Measurements from ENCODE around the gene ARHGEF16.

ARHGEF16 gene

DNA sequence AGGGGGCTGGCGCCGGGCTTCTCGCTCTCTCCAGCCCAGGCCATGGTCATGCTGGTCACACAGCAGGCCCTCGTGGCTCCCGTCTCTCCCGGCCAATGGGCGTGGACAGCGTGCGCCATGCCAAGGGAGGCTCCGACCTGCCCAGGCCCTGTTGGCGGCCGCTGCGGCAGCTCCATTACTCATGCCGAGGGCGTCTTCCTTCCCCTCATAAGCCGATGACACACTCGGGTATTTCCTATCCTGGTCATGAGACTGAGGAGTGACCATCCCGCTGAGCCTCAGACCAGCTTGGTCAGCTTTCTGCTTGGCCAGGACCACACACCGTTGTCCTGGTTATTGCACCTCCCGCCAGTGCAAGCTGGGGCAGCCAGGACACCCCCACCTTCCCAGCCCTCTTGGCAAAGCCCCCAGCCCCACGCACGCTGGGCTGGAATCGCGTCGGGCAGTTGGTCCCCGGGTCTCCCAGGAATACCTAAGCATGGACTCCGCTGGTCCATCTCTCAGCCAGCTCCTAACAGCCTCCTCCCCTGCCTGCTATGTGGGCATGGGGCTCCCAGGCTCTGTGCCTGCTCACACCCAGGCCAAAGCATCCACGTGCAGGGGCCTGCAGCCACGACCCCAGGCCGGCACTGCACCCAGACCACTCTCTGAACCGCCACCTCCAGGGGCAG lies 49.8 kb downstream of the ARHGEF16 start:
- no peak for DNase-seq

DNA sequence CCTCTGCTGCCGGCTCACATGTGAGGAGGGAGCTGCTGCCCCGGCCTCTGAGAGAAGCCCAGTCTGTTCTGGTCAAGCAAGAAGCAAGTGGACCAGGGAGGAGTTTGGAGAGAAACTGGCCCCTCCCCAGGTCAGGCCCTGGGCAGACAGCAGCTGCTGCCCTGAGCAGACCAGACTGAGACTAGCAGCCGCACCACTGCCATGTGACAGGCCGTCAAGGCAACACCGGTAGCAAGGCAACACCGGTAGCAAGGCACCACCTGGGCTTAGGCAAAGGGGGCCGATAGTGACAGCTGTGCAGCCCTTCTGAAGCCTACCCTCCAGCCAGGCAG lies 50.3 kb downstream of the ARHGEF16 start:
- no peak for DNase-seq

DNA sequence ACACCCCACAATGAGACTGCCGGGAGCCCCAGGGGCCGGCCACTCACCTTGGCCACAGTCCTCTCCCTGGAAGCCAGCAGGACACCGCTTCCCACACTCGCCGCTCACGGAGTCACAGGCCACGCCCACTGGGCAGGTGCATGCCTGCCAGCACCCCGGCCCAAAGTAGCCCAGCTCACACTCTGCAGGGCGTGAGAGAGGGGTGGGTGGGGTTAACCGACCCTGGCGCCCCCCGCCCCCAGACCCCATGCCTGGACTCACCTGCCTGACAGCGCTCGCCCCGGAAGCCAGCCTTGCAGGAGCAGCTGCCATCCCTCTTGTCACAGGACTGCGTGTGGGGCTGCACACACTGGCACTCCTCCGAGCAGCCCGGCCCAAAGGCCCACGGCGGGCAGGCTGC lies 50.7 kb downstream of the ARHGEF16 start:
- no peak for DNase-seq

DNA sequence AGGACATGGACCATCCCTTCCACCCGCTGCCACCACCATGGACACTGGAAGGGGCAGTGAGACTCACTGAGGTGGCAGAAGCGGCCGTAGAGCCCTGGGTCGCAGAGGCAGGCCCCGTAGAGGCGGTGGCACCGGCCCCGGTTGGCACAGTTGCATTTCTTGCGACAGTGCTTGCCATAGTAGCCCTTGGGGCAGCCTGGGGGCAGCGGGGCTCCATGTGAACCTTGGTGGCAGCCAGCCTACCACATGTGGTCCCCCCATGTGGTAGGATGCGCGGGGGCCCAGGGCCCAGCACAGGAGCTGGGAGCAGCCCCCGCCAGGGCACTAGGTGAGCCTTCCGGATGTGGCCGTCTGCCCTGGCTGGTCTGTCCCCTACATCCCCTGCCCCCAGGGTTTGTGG lies 51.6 kb downstream of the ARHGEF16 start:
- DNase-seq: no peak

DNA sequence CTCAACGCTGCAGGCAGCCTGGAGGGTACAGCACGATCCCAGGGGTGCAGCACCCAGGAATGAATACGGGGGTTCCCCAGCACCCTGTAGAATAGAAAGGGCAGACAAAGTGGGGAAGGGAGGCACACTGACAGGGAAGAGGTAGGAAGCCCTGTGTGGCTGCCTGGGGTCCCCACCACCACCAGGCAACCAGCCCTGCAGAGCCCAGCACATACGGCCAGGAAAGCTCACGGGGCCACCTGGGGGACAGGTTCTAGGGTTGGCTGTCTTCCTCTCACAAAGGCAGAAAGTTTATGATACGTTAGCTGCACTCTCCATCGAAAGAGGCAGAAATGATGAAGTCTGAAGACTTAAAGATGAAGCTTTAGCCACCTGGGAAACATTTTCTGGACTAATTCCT lies 52.5 kb downstream of the ARHGEF16 start:
- DNase-seq: no peak

DNA sequence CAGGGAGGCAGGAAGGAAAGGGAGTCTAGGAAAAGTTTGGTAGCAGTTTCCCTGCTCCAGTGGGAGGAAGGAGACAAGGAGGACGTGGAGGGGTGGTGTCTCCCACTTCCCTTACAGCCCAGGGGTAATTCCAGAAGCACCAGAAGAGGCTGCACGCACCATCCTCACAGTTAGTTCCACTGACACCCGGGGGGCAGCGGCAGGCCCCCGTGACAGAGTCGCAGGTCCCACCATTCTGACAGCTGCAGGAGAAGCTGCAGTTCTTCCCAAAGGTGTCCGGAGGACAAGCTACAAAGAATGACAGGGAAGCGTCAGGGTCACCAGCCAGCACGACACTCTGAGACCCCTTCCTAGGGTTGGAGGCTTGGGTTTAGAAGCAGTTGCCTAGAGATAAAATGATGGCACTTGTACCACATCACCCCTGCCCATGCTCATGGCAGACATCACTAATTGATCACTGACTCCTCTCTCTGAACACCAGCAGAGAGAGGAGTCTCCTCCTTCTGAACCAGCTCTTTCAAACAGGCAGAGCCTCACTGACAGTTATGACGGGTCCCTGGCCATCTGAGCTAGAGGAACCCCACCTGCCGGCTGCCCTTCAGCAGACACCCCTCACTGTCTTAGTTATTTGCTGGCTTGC lies 53.3 kb downstream of the ARHGEF16 start:
- no peak for DNase-seq

DNA sequence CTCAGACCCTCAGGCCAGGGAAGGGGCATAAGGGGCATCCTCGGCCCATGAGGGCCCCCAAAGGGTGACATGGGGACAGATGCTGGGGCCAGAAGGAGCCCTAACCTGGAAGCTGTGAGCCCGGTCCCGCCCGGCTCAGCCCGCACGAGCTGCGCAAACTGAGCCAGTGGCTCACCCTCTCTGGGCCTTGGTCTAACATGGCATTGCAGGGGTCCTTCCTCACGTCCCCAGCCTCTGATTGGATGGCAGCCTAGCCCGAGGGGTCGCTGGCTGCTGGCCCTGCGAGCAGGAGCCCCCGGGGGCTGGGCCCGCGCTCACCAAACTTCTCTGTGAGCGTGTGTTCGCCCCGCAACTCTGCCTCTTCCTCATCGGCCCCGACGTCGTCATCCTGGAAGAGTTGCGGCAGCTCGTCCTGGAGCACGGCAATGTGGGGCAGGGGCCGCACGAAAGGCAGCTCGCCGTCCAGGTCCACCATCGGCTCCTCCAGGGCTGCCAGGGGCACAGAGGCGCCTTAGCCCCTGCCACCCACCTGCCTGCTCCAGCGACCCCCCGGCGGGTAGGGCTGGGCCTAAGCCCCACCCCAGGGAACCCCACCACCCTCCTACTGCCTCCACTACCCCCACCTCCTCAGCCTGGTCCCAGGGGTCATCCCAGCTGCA lies 54.4 kb downstream of the ARHGEF16 start:
- no peak for DNase-seq

DNA sequence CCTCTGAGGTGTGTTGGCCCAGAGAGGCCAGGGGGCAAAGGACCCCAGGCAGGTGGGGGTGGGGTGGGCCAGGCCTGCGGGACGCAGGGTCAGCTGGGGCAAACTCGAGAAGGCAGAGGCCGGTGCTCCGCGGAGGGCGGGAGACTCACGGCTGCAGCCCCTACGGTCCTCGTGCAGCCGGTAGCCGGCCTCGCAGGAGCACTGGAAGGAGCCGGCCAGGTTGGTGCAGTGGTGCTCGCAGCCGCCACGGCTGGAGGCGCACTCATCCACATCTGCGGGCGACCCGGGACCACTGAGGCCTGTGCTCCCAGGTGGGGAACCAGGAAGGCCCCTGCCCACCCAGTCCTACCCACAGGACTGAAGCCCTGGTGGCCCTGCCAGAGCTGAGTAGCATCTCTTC lies 55.3 kb downstream of the ARHGEF16 start:
- no peak for DNase-seq

DNA sequence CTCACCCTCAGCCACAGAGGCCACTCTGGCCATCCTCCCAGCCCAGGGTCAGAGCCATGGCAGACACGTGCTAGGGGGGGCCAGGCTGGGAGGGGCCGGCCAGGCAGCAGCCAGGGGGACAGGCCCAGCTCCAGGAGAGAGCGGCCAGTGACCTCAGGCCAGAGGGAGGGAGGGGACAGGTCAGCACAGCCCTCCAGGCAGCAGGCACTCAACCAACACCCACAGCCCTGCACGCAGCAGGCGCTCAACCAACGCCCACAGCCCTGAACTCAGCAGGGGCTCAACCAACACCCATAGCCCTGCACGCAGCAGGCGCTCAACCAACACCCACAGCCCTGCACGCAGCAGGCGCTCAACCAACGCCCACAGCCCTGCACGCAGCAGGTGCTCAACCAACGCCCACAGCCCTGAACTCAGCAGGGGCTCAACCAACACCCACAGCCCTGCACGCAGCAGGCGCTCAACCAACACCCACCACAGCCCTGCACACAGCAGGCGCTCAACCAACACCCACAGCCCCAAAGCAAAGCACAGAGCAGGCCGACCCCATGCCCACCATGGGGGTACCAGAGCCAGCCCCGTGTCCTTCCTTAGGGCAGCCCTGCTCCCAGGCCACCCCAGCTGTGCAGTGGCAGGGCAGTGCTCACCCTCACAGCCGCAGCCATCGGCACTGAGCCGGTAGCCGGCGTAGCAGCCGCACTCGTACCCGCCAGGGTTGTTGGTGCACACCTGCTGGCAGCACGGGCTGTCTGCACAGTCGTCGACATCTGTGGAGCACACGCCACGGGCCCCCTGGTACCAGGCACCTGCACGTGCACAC lies 55.9 kb downstream of the ARHGEF16 start:
- no peak for DNase-seq

DNA sequence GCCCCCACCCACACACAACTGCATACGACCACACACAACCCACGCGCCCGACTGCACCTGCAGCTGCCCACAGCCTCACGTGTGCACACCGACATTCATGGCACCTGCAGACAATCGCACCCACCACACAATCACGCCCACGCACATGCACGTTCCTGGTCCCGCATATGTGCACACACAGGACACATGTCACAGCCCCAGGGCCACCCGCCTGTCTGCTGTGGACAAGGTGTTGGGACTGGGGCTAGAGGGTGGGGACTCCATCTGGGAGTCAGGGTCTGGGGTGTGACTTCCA lies 56.4 kb downstream of the ARHGEF16 start:
- no peak for DNase-seq

DNA sequence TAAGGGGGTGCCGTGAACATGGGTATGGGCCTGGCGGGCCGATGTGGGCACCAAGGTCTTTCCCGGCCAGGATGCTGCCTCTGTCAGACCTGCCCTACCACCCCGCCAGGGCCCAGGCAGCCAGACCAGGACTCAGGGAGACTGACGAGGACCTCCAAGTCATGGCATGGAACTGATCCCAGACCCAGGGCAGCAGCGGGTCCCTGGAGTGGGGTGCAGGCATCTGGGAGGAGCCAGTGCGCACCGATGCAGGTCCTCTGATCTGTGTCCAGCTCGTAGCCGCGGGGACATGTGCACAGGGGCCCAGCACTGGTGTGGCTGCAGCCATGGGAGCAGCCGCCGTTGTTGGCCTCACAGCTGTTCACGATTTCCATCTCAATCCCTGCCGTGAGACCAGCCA lies 56.8 kb downstream of the ARHGEF16 start:
- no peak for DNase-seq

DNA sequence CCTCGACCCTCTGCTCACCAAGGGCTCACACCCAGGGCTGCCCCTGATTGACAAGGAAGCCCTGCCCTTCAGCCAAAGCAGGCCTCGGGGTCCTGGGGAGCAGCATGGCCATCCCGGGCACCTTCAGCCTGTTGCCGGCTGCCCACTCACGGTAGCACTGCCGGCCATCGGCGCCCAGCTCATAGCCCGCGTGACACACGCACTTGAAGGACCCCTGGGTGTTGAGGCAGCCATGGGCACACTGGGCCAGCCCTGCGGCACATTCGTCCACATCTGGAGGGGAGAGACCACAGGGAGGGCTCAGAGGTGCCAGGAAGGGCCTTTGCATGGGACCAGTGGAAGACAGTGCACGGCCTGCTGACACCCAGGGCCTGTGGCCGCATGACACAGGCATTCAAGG lies 57.4 kb downstream of the ARHGEF16 start:
- DNase-seq: no peak

DNA sequence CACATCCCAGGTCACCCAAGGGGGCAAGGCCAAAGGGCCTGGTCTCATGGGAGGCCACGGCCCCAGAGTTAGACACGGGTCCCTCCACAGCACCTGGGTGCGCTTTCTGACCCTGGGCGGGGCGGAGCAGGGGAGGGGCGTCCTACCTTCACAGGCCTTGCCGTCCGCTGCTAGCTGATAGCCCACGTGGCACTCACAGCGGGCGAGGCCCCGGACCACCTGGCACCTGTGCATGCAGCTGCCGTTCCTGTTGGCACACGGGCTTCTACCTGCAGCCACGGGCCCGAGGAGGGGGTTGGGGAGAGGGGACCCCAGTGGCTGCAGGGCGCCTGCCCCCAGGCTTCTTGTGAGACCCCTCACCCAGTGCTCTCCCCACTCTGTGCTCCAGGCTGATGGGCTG lies 59.9 kb downstream of the ARHGEF16 start:
- DNase-seq: no peak

DNA sequence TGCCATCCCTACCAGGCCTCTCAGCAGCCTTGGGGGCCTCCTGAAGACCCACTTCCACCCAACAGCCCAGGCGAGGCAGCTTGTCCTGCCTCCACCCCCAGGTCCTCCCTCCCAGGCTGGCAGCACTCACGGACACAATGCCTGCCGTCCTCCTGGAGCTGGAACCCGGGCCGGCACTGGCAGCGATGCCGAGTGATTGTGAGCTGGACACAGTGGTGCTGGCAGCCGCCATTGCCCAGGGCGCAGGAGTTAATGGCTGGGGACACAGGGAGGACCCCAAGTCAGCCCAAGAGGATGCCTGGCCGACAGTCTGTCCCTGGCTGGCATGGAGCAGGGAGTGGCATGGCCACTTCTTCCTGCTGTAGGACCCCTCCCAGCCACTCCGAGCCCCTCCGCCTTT lies 60.8 kb downstream of the ARHGEF16 start:
- DNase-seq: no peak

DNA sequence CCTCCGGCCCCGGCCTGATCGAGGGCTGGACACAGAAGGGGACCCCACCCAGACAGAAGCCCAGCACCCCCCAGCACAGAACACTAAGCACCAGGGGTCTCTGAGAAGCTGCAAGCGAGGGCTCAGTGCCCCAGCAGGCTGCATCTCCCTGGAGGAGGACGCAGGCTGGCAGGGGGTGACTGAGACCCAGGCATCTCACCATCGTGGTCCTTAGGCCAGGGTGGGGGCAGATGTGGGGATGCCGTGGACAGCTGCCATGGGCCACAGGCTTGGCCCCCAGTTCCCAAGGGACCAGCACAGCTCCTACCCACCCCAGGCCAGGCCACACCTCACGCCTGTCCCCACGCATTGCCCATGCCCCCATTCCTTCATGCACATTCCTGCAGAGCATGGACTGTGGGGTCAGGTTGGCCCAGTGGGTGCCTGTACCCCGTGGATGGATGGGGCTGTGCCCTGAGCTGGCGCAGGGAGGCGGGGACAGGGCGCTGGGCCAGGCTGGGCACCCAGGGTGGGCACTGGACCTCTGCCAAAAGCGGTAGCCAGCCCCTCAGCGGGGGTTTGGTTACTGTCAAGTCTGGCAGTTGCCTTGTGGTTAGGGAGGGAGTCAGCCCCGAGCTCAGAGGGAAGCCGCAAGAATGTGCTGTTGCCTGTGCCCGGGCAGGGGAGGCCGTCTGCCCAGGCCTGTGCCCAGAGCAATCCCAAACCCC lies 61.5 kb downstream of the ARHGEF16 start:
- DNase-seq: peak; percentile 56

DNA sequence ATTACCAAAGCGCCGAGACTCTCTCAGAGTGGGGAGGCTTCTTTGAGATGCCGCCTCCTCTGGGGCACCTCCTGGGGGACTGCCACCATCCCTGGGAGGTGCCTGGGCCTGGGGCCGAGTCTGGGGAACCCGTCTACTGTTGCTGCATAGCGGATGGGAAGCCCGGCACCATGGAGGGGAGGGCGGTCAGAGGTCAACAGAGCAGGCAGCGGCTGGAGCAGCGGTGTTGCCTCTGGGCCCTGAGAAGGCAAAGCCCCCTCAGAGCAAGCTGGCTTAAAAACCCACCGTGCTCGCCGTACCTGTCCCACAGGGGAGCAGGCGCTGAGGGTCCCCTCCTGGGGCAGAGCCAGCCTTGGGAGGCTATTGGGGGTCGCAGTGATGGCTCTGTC lies 62.0 kb downstream of the ARHGEF16 start:
- DNase-seq: no peak

DNA sequence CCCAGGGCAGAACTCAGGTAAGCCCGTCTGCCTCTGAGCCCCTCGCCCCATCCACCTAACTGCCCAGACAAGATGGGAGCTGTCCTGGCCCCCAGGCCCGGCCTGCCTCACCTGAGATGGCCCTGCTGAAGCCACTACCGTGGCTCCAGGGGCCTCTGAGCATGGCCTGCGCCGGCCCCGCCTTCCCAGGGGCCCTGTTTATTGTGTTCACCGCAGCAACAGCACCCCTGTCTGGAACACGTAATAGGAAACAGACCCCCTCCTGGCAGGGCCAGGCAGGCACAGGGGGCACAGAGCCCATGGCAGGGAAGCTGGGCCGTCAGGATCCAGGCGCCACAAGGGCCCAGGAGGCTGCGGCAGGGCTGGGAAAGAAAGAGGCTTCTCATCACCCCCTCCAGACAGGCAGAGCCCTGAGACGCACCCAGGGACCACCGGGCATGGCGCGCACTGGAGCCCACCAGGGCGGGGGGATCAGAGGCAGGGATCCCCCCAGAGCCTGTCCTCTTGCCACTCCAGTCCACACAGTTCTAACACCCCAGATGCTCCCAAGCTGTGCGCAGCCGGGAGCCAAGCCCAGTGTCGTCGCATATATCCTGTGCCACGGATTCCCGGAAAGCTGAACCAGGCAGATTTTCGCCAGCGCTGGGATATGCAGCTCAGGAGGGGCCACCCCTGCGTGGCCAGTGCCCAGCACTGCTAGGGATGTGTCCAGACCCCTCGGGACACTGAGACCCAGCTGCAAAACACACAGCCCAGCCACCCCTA lies 62.6 kb downstream of the ARHGEF16 start:
- DNase-seq: no peak

DNA sequence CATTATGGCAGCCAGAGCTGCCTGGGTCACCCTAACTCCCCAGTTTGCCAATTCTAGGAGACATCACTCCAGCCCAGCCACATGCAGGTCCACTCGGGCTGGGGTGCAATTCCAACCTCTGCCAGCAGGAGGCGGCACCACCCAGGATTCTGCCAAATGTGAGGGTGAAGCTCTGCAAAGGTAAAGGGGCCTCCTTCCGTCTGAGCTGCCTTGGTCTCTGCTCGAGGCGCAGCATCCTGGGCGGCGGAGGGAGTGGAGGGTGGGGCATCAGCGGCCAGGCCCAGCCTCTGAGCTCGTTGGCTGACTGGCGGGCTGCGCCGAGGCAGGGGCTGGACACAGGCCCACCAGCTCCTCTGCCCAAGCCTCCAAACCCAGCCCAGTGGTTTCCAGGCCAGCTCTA lies 63.8 kb downstream of the ARHGEF16 start:
- no peak for DNase-seq

DNA sequence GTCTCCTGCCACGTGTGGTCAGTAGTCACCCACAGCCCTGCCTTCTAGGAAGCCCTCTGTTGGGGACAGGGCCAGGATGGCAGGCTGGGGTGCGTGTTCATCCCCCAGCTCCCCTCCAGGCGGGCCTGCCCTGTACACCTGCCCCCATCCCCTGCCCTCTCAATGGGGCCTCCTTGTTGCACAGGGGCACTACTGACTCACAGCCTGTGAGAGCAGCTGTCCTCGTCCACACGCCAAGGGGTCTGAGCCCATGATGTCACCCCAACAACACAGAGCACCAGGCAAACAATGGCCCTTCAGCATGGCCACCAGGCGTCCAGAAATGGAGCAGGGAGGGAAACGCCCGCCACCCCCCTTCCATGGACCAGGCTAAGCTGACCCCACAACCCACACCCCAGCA lies 64.3 kb downstream of the ARHGEF16 start:
- DNase-seq: no peak

DNA sequence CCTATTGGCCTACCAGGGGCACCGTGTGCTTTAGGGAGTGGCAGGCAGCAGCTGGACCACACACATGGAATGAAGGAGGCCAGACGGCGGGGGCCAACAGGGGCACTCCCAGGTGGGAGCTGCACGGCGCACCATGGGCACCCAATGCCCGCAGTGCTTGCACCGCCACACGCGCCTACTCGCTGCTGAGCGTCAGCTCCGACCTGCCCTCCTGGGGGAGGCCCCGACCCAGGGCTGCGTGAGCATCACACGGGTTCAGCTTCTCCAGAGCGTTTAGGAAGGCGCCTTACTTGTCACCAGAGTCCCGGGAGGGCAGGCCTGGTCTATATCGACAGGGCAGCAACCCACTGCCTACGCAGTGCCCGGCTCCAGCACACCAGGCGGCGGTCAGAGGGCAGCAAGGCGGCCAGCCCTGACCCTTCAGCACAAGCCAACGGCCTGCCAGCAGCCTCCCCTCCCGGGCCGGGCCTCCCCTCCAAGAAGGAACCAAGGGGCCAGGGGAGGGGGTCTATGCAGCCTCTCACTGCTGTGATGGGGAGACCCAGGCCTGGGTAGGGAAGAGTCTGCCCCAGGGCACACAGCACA lies 64.9 kb downstream of the ARHGEF16 start:
- DNase-seq: no peak

DNA sequence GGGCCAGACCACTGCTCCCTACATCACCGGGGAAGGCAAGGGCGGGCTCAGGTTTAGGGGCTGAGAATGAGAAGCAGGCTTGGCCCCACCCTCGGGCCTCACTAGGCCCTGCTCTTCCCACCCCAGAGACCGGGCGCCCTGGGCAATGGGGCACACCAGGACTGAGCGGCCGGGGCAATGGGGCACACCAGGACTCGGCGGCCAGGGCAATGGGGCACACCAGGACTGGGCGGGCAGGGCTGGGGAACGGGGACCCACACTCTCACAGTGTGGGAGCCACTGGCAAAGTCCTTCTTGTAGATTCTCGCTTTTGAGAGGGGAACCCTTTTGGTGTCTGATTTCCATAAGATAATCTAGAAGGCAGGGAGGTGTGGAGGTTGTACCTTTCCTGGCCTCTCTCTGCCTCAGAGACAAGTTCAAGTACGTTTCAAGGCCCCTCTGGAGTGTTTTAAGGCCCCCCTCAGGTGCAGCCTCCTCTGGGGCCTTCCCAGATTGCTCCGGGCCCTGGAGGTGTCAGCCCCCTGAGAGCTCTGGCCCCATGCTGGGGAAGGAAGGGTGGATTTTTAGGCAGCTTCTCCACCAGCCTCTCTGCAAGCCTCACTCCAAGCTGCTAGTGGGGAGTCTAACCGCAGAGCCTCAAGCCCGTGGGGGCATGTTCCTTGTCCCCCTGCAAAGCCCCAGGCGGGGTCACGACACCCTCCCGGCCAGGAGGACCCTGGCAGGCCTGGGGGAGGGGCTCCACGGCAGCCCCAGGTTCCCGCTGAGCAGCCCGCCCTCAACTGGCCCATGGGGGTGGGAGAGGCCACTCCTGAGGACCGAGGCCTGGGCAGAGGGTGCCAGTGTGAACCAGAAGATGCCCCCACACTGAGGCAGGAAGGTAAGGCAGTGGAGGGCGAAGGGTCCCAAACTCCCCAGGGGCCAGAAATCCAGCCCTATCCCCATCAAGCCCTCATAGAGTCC lies 66.2 kb downstream of the ARHGEF16 start:
- no peak for DNase-seq

All from GF-D8 (cell line).